HS-27A (cell line): Measurements from ENCODE around the gene NFASC.

Experiments
- DNase-seq: peaks from one replicate; pipeline ENCODE4 v3.0.0-alpha.2; 2012; ENCODE audit warnings: low read depth, missing footprints

NFASC gene

DNA sequence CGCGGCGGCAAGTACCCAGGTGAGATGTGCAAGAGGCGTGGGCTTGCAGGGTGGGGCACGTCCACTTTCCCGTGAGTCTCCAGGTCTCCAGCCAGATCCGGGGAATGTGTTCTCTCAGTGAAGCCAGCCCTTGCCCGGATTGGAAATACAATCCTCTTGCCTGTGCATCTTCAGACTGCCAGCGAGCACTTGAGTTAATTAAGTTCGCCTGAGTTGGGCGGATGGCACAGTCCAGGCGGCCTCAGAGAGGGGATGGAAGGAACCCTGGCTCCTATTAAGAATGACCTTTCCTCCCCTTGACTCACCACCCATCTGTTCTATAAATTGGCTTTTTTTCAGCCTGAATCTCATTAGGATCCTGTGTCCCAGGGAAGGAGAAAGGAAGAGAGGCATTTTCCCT is 139.0 kb downstream of the NFASC start:
- DNase-seq: no peak

- no peak for DNase-seq
Observed at GRCh38 chr1:205012391-205013140, 141.9 kb downstream of the NFASC start.

DNA sequence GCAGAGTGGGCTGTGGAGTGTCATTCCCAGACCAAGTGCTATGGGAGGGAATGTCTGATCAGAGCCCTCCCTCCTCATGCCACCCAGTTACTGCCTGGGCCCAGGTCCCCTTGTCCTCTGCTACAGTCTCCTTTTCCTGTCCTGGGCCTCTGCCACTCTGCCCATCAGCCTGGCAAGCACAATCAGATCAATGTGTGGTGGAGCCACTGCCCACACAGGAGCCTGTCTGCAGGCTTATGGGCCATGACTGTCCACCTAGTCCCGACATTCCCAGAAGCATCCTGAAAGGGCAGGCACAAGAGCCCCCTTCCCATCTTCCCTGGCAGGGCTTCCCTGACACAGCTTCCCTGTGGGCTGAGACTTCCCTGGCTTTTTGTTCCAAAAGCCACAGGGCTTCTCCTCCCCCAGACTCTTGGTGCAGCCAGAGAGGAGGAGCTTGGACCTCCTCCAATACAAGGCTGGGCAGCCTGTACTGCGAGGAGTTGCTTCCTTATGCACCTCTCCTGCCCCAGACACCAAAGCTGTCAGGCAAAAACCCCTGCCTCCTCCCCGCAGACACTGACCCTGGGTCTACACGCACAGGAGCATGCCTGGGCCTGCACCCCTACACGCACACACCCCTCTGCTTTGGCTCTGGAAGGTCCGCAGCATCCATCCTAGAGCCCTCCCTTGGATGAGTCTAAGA is 143.2 kb downstream of the NFASC start:
- no peak for DNase-seq

DNA sequence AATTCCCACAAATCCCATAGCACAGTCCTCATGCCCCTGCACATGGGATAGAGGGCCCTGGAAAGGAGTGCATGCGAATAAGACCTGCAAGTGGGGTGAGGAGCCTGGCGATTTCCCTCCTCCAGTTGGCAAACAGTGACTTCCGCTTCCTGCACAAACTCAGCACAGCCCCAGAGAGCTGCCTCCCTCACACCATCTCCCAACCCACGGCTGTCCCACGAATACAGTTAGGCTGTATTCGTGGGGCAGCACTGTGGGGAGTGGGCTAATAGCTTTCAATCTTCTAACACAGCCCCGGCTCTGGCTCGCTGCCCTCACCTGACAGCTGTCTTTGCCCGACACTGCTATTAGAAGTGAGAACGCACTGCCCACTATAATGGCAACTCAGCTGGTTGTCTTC is 144.1 kb downstream of the NFASC start:
- no peak for DNase-seq

DNA sequence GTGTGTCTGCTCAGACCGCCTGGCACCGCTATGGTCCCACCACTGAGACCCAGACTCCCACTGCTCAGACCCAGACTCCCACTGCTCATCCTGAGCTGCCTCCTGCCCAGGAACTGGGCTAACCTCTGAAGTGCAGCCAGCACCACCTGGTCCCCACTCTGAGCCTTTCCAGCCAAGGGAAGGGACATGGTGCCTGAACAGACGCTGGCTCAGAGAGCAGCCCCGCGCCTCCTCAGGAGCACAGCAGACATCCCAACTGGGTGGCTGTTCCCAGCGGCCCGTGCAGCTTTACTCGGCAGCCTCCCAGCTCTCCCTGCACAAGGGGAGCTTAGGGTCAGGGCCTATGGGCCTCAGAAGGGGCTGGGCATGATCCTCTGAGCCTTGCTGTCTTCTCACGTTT is 144.6 kb downstream of the NFASC start:
- DNase-seq: no peak

- no peak for DNase-seq
Observed at GRCh38 chr1:205016075-205016474, 145.4 kb downstream of the NFASC start.

GRCh38 chr1:205016584-205016983 is 145.9 kb downstream of the NFASC start:
- DNase-seq: no peak

DNA sequence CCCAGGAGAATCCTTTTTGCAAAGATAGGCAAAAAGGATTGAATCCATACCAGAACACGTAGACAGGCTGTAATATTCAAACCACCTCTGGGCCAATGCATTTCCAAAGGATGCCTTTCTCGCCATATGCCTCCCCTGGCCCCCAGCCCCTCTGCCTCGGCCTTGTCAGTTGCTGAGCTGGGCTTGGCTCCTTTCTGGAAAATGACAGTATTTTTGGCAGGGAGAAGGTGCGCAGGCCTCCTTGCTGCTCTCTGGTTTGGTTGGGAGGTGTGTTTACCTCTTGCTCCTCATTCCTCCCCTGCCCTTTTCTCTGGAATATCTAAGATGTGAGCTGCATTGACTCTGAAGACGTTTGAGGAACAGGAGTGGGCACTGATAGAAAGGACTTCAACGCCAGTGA is 146.3 kb downstream of the NFASC start:
- no peak for DNase-seq

GRCh38 chr1:205017766-205018165 is 147.1 kb downstream of the NFASC start:
- DNase-seq: no peak

DNA sequence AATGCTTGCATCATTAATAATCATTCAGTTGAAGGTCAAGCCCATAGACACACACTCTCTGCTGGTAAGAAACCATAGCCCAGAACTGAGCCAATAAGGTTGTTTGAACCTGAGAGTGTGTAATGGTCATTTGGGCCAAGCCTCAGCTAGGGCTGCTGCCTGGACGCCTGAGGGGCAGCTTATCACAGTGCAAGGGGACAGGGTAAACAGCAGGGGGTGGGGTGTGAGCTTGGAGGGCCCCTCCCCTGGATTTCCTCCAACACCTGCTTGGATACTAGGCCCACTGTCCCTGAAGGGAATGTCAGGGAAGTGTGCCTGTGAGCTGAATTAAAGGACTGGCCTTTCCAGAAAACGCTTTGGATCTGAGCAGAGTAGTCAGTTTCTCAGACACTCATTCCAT is 147.7 kb downstream of the NFASC start:
- DNase-seq: no peak

- DNase-seq: no peak
Observed at GRCh38 chr1:205020466-205020865, 149.8 kb downstream of the NFASC start.

GRCh38 chr1:205024679-205025078 is 154.0 kb downstream of the NFASC start:
- no peak for DNase-seq

- DNase-seq: no peak
Observed at GRCh38 chr1:205025239-205025638, 154.6 kb downstream of the NFASC start.

GRCh38 chr1:205026181-205026580 is 155.5 kb downstream of the NFASC start:
- no peak for DNase-seq

DNA sequence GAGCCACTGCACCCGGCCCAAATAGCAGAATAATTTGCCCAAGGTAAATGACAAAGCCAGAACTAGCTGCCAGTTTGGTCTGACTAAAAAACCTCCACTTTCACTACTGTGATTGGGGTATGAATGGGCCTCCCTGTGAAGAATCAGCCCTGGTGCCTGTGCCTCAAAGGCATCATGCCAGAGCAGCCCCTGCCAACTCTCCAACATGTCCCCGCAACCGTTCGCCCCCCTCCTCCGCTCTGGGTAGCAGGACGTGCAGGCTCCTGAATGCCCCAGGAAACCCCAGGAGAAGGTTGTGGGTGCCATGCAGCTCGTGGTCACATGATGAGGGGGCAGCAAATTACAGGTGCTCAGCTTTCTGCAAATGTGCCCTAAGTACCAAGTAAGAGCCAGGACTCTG is 157.7 kb downstream of the NFASC start:
- no peak for DNase-seq

DNA sequence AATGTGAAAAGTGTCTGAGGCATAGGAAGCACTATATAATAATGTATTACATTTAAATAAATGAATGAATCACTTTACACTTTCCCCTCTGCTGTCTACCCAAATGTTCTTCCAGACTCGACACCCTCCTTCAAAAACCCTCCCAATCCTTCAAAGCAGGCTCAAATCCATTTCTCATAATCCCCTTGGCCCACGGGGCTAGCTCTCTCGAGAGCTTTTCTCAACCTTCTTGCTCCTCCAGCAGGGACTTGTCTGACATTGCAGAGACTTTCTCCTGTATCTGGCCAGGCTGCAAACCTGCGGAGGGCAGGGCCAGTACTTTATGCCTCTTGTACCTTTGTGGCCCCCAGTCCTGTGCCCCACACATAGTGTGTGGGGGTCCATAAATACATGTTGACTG is 158.3 kb downstream of the NFASC start:
- DNase-seq: no peak

DNA sequence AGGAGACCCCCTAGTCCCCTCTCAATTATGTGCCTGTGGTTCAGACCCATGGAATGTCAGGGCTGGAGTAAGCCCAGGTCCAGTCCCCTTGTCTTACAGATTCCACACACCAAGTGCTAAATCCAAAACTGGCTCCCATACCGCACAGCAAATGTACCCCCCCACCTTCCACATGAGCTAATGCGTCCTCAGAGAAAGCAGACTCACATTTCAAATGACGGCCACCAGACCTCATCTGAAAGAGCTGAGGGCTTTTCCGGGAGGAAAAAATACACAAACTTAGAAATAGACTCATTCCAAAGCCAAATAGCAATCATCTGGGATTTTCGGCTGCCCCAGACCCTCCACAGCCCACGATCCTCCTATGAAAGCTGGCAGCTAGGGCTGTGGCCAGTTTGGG is 159.6 kb downstream of the NFASC start:
- DNase-seq: no peak

- DNase-seq: no peak
Observed at GRCh38 chr1:205030896-205031295, 160.2 kb downstream of the NFASC start.

DNA sequence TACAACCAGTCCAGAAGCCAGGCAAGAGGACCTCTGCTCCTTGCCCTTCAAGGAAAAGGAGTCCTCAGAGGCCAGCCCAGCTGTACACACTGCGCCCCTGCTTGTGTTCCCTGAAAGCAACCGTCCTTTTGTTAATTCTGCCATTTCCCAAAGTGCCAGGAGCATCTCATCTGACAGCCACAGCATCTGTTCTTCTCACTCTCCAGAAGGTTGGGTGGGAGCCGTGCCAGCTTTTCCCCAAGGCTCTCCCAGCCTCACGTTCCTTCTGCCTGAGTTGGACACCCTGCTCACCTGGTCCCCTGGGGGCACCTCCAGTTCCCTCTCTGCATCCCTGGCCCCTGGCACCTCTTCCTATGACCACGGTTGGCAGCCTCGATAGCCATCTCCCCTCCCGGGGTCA is 161.8 kb downstream of the NFASC start:
- no peak for DNase-seq

DNA sequence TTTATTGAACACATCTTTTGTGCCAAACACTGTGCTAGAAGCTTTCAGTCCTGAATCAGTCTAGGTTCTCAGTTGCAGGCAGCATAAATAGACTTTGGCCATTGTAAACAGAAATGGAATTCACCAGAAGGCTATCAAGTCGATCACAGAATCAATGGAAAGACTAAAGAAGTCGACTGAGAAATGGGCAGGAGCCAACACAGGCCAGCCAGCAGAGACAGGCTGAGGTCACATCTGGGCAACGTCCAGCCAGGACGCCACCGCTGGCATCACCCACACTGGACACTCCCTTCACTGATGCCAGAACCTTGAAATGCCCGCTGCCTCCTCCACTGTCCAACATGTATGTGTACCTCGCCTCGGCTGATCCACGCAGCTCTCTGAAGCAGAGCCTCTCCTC is 166.9 kb downstream of the NFASC start:
- no peak for DNase-seq

DNA sequence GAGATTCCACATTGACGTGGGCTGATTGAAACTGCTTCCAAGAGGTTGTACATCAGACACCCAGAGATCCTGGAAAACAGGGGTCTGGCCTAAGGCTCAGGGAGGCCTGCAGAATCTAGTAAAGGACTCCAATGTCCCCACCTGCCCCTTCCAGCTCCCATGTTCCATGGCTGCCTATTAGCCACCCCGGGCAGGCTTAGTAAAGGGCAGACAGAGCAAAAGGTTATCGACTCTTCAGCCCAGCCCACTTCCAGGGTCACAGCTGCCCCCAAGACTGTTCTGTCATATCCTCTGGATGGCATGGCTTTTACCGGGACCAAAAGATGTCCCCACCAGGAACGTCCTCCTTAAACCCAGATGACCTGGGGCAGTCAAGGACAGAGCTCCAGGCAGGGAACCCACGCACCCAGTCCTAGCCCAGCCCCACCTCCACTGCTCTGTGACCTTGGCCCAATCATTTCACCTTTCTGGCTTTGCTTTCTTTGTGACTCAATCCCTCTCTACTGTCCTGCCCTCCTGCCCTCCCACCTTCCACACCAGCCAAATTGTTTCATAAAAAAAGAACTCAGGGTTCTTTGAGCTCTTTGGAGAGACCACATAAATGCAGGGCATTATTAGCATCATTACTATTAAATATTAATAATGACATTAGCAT is 167.6 kb downstream of the NFASC start:
- DNase-seq: no peak

- DNase-seq: no peak
Observed at GRCh38 chr1:205041001-205041715, 170.5 kb downstream of the NFASC start.
